Putamen (tissue), 1 donor: Measurements from ENCODE around the gene IL1B.
"Not testable (repeated sequence)": the region's sequence is repeated elsewhere in the genome, so short reads cannot be mapped to it uniquely, and the experiment has no call there.

Experiments
- DNase-seq: peaks from one replicate; pipeline ENCODE4 v3.0.0-alpha.2; 2016; ENCODE audit warnings: low spot score

The IL1B gene

DNA sequence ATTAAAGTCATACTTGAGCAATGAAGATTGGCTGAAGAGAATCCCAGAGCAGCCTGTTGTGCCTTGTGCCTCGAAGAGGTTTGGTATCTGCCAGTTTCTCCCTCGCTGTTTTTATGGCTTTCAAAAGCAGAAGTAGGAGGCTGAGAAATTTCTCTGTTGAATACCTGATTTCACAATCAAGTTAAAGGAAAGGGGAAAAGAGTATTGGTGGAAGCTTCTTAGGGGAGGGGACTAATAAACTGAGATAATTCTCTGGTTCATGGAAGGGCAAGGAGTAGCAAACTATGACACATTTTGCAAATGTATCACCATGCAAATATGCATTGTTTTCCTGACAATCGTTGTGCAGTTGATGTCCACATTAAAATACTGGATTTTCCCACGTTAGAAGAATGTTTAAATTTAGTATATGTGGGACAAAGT is at the start of gene IL1B:
IL1B (minus strand) TSS at position 85 of the 423 bp plus-strand sequence. CDS start 550 bp downstream, outside the sequence.
- no peak for DNase-seq

DNA sequence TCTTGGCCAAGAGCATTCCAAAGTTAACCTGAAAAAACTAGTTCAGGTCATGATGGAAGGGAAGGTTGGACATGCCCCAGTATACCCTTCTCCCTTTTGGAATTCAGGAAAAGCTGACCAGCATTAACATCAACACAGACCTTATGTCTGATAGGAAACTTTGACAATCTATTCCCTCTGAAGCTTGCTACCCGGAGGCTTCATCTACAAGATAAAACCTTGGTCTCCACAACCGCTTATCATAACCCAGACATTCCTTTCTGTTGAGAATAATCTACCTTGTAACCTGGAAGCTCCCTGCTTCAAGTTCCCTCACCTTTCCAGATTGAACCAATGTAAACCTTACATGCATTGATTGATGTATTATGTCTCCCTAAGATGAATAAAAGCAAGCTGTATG is 49.7 kb upstream of the IL1B start:
- DNase-seq: no peak

- no peak for DNase-seq
Observed at GRCh38 chr2:112885506-112885902, 48.9 kb upstream of the IL1B start.

- DNase-seq: no peak
Observed at GRCh38 chr2:112884869-112885505, 48.4 kb upstream of the IL1B start.

- no peak for DNase-seq
Observed at GRCh38 chr2:112883669-112884068, 47.1 kb upstream of the IL1B start.

- DNase-seq: peak; percentile 72
Observed at GRCh38 chr2:112881217-112881985, 44.8 kb upstream of the IL1B start.

- no peak for DNase-seq
Observed at GRCh38 chr2:112880696-112881095, 44.1 kb upstream of the IL1B start.

DNA sequence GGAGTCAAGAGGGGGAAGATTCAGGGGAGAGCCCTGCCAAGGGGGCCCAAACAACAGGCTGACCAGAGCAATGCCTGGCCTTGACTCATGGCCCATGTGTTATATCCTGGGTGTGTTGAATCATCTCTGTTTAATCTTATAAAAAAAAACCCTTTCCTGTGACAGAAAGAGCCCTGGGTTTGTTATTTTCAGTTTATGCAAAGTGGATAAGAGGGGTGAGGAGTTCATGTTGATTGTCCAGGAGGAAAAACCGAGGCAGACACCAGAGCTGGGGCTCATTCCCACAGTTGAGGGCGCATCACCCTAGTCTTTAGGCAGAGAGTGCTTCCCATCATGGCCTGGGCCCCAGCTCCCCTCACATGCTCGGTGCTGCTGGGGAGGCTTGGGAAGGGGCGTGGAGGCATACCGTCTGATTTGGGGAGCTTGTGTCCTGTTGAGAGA is 43.5 kb upstream of the IL1B start:
- DNase-seq: no peak

GRCh38 chr2:112879491-112880041 is 43.0 kb upstream of the IL1B start:
- DNase-seq: no peak

- DNase-seq: no peak
Observed at GRCh38 chr2:112877423-112877822, 40.8 kb upstream of the IL1B start.

GRCh38 chr2:112876971-112877361 is 40.4 kb upstream of the IL1B start:
- DNase-seq: no peak

GRCh38 chr2:112876257-112876970 is 39.8 kb upstream of the IL1B start:
- no peak for DNase-seq

GRCh38 chr2:112870841-112871835 is 34.6 kb upstream of the IL1B start:
- DNase-seq: no peak

- DNase-seq: no peak
Observed at GRCh38 chr2:112869258-112869842, 32.8 kb upstream of the IL1B start.

- DNase-seq: no peak
Observed at GRCh38 chr2:112867701-112868631, 31.4 kb upstream of the IL1B start.

GRCh38 chr2:112866128-112866835 is 29.7 kb upstream of the IL1B start:
- no peak for DNase-seq

- no peak for DNase-seq
Observed at GRCh38 chr2:112864072-112864471, 27.5 kb upstream of the IL1B start.

DNA sequence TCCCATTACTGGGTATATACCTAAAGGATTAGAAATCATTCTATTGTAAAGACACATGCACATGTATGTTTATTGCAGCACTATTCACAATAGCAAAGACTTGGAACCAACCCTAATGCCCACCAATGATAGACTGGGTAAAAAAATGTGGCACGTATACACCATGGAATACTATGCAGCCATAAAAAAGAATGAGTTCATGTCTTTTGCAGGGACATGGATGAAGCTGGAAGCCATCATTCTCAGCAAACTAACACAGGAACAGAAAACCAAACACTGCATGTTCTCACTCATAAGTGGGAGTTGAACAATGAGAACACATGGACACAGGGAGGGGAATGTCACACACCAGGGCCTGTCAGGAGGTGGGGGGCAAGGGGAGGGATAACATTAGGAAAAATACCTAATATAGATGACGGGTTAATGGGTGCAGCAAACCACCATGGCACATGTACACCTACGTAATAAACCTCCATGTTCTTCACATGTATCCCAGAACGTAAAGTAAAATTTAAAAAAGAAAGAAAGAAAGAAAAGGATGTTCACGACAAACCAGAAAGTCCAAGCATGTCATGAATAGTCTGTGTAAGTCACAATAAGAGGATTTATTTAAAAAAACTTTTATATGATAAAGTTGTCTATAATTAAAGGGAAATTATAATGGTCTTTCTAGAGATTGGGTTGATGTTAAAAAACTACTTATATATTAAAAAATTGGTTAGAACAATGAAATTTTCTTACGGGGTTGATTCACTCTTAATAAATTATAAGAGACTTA is 23.0 kb upstream of the IL1B start:
- DNase-seq: not testable (repeated sequence)
